GM06990 (cell line): ENCODE results near the gene PGF.

Source experiments
- DNase-seq: peaks from one replicate; pipeline ENCODE4 v3.0.0-alpha.2; 2011; ENCODE audit not compliant: insufficient read length; ENCODE audit errors: extremely low read depth
- H3K27me3 ChIP-seq: replicated peaks from 2 replicates; pipeline ENCODE4 v1.6.0; 2011; ENCODE audit warnings: low read length; ENCODE audit not compliant: control insufficient read depth, insufficient read depth
- H3K36me3 ChIP-seq: 2 replicates; pipeline ENCODE4 v1.5.1; 2011; ENCODE audit warnings: low read length; ENCODE audit not compliant: control insufficient read depth, insufficient read depth
- H3K4me3 ChIP-seq: replicated peaks from 2 replicates; pipeline ENCODE4 v1.5.1; 2011; ENCODE audit warnings: low read depth, mild to moderate bottlenecking, control low read depth, low read length
- CTCF ChIP-seq: IDR thresholded peaks from 2 replicates; pipeline ENCODE4 v1.5.1; 2011; ENCODE audit warnings: low read length, control low read depth, mild to moderate bottlenecking, inconsistent platforms; ENCODE audit not compliant: insufficient read depth, poor library complexity, severe bottlenecking

PGF gene

GRCh38 chr14:74962493-74962892 is 7.1 kb upstream of the PGF start:
- H3K36me3 ChIP-seq, result no peaks in the 10 kb centered on the region
- H3K27me3 ChIP-seq, result no peaks in the 10 kb centered on the region
- no peak for DNase-seq
- no peak for TF ChIP-seq CTCF
- H3K4me3 ChIP-seq, result no peak overlapping the region

- Histone ChIP-seq H3K4me3 (no peak overlapping the region), H3K36me3 (no peaks in the 10 kb centered on the region), H3K27me3 (no peaks in the 10 kb centered on the region)
- TF ChIP-seq CTCF, result no peak
- no peak for DNase-seq
Observed at GRCh38 chr14:74962046-74962445, 6.6 kb upstream of the PGF start.

- no peaks in the 10 kb centered on the region for H3K27me3 ChIP-seq
- no peak for TF ChIP-seq CTCF
Observed at GRCh38 chr14:74961238-74961911, 6.0 kb upstream of the PGF start.

GRCh38 chr14:74960736-74961135 is 5.3 kb upstream of the PGF start:
- Histone ChIP-seq H3K27me3 (no peaks in the 10 kb centered on the region), H3K4me3 (no peak overlapping the region), H3K36me3 (no peaks in the 10 kb centered on the region)
- no peak for DNase-seq
- no peak for TF ChIP-seq CTCF

More at GRCh38 chr14:74961238-74961911, 6.0 kb upstream of the PGF start:
- no peak for DNase-seq
- no peak overlapping the region for H3K4me3 ChIP-seq
- no peaks in the 10 kb centered on the region for H3K36me3 ChIP-seq

- no peaks in the 10 kb centered on the region for H3K27me3 ChIP-seq
- H3K36me3 ChIP-seq, result no peaks in the 10 kb centered on the region
- no peak overlapping the region for H3K4me3 ChIP-seq
- no peak for DNase-seq
- no peak for TF ChIP-seq CTCF
Observed at GRCh38 chr14:74959596-74960180, 4.3 kb upstream of the PGF start.
